GM12878 (cell line): Measurements from ENCODE around the gene KCNC4. TPM values are rescaled to one million over a fixed set of nuclear protein-coding genes. Genes with fewer than 3 reads are reported as not detected.

Experiments used
- ATAC-seq: fragments of 200-7000 bp; cut with Tn5 transposase; 3 replicates; pipeline ENCODE4 v1.9.1; 2020; ENCODE audit warnings: mild to moderate bottlenecking, moderate library complexity
- BruUV-seq: library from RNA; stranded (reverse); fragments of 400-500 nt; replicated peaks from 2 replicates; lab custom pipeline; 2021; lab: Mats Ljungman, UMichigan
- CTCF ChIA-PET: fragments of 300-600 bp; sonication (Branson Sonifier 250); formaldehyde crosslinking; extraction: SDS; loops from one replicate; lab custom pipeline; 2021; ENCODE audit warnings: inconsistent platforms; lab: Yijun Ruan, JAX
- POLR2A ChIA-PET: fragments of 350-600 bp; formaldehyde crosslinking; extraction: SDS; loops from one replicate; lab custom pipeline; 2021; ENCODE audit warnings: inconsistent platforms; lab: Charles Lee
- RAD21 ChIA-PET: fragments of 300-600 bp; sonication (Branson Sonifier 250); formaldehyde crosslinking; loops from one replicate; lab custom pipeline; 2023; ENCODE audit warnings: antibody characterized with exemption; ENCODE audit not compliant: unreplicated experiment; lab: Charles Lee
- SMC1A ChIA-PET: fragments of 300-600 bp; sonication (Branson Sonifier 250); formaldehyde crosslinking; loops from one replicate; lab custom pipeline; 2023; ENCODE audit not compliant: unreplicated experiment, uncharacterized antibody; lab: Charles Lee
- DNase-seq: peaks from one replicate; pipeline ENCODE4 v3.0.0-alpha.2; 2011; ENCODE audit warnings: low read depth, low spot score
- FAIRE-seq: peaks from 3 replicates; lab custom pipeline; 2011; peaks lifted over from hg19 to GRCh38; lab: Jason Lieb, UNC
- H2AFZ ChIP-seq: 2 replicates; pipeline ENCODE4 v1.6.0; 2011; ENCODE audit warnings: low read depth, low read length, control low read depth; ENCODE audit not compliant: control insufficient read depth
- H3K27ac ChIP-seq: 2 replicates; pipeline ENCODE4 v1.5.1; 2011; ENCODE audit warnings: control low read depth; ENCODE audit not compliant: control insufficient read depth, insufficient read depth
- H3K27me3 ChIP-seq, 2 experiments: replicated peaks in 1 of 2; 2 replicates each; pipeline versions ENCODE4 v1.6.0 to v1.6.1; 2011; ENCODE audit warnings: low read length in 1 of 2; ENCODE audit not compliant: control insufficient read depth in 2 of 2, insufficient read depth in 2 of 2
- H3K36me3 ChIP-seq, 2 experiments: 2 replicates each; pipeline ENCODE4 v1.5.1; 2011; ENCODE audit warnings: low read length in 1 of 2; ENCODE audit not compliant: control insufficient read depth in 2 of 2, insufficient read depth in 2 of 2
- H3K4me1 ChIP-seq: 2 replicates; pipeline ENCODE4 v1.6.1; 2011; ENCODE audit warnings: mild to moderate bottlenecking, low read length, moderate library complexity, mixed read lengths; ENCODE audit not compliant: control insufficient read depth, insufficient read depth
- H3K4me2 ChIP-seq: 2 replicates; pipeline ENCODE4 v1.6.0; 2011; ENCODE audit warnings: control low read depth; ENCODE audit not compliant: control insufficient read depth, insufficient read depth
- H3K4me3 ChIP-seq: fragments of 200-600 bp; sonication (generic); 2 replicates; pipeline ENCODE4 v1.5.1; 2016
- H3K79me2 ChIP-seq: 2 replicates; pipeline ENCODE4 v1.6.0; 2011; ENCODE audit warnings: low read length; ENCODE audit not compliant: control insufficient read depth, insufficient read depth
- H3K9ac ChIP-seq: 2 replicates; pipeline ENCODE4 v1.8.0; 2011; ENCODE audit warnings: low read length, control low read depth, mixed read lengths; ENCODE audit not compliant: control insufficient read depth, insufficient read depth
- H3K9me3 ChIP-seq: replicated peaks from 3 replicates; pipeline ENCODE4 v1.5.1; 2011; ENCODE audit warnings: mild to moderate bottlenecking, low read length; ENCODE audit not compliant: control insufficient read depth, insufficient read depth
- H4K20me1 ChIP-seq: 2 replicates; pipeline ENCODE4 v1.6.0; 2011; ENCODE audit not compliant: control insufficient read depth, insufficient read depth
- BACH1 ChIP-seq: fragments of 450-650 bp; IDR thresholded peaks from 2 replicates; pipeline ENCODE4 v1.6.1; 2017; ENCODE audit warnings: mild to moderate bottlenecking, borderline replicate concordance
- CBX5 ChIP-seq: sonication (generic); IDR thresholded peaks from 2 replicates; pipeline ENCODE4 v1.6.1; 2016; ENCODE audit warnings: low read depth, moderate library complexity, mild to moderate bottlenecking, inconsistent platforms
- EZH2 ChIP-seq: IDR thresholded peaks from 2 replicates; pipeline ENCODE4 v1.6.1; 2012; ENCODE audit warnings: low read depth, mild to moderate bottlenecking, control low read depth, inconsistent platforms, low read length, borderline replicate concordance; ENCODE audit not compliant: control insufficient read depth
- FOXK2 ChIP-seq: fragments of 450-650 bp; IDR thresholded peaks from 2 replicates; pipeline ENCODE4 v1.6.1; 2017; ENCODE audit warnings: mild to moderate bottlenecking, moderate library complexity
- POU2F2 ChIP-seq: IDR thresholded peaks from 3 replicates; pipeline ENCODE4 v1.6.1; 2011; ENCODE audit warnings: low read depth, mild to moderate bottlenecking, low read length, borderline replicate concordance
- RUNX3 ChIP-seq: IDR thresholded peaks from 2 replicates; pipeline ENCODE4 v1.6.1; 2012; ENCODE audit warnings: low read length, inconsistent platforms
- SKIL ChIP-seq: fragments of 450-650 bp; IDR thresholded peaks from 2 replicates; pipeline ENCODE4 v1.6.1; 2017; ENCODE audit warnings: mild to moderate bottlenecking, low read depth, inconsistent platforms; ENCODE audit not compliant: poor library complexity, severe bottlenecking
- SP1 ChIP-seq: IDR thresholded peaks from one replicate; pipeline ENCODE4 v1.6.1; 2011; ENCODE audit warnings: low read depth, low read length
- ZNF24 ChIP-seq: fragments of 450-650 bp; IDR thresholded peaks from 2 replicates; pipeline ENCODE4 v1.6.1; 2017; ENCODE audit warnings: antibody characterized with exemption, mild to moderate bottlenecking
- ZNF274 ChIP-seq: IDR thresholded peaks from one replicate; pipeline ENCODE4 v1.8.0; 2011; ENCODE audit not compliant: insufficient read length, insufficient read depth
- WGBS: methylation state at CpG from one replicate; pipeline ENCODE4 v1.1.6; 2016; ENCODE audit warnings: low lambda C conversion rate; ENCODE audit not compliant: insufficient replicate concordance, insufficient coverage; ENCODE audit errors: missing lambda C conversion rate; 5-methylcytosine and 5-hydroxymethylcytosine counted together
- in situ Hi-C: fragments of 300-500 bp; cut with MboI; formaldehyde crosslinking; loops from 9 replicates; pipeline ENCODE4 v1.14.3; 2018; ENCODE audit warnings: mixed read lengths
- intact Hi-C: fragments of 100-400 bp; cut with micrococcal nuclease; formaldehyde crosslinking; loops from one replicate; pipeline ENCODE4 v1.14.2; 2022; ENCODE audit not compliant: unreplicated experiment
- polyA plus RNA-seq, 11 experiments: library from polyadenylated mRNA; depleted of rRNA in 4 of 11; unstranded in 6 of 11; stranded (reverse) in 5 of 11; fragments of >200 nt; fragmentation: Nextera tagmentation in 4 of 11; fragmentation: Illumina TruSeq in 1 of 11; extraction: Ambion mirVana in 4 of 11; extraction: Trizol in 1 of 11; gene quantifications; 1 replicate in 1 of 11; 2 replicates in 10 of 11; pipeline versions ENCODE4 v1.2.1 to v1.2.3, GENCODE V29; 2011 to 2016; ENCODE audit warnings: inconsistent platforms in 2 of 11, missing spikeins in 2 of 11, low read depth in 1 of 11
- total RNA-seq, 4 experiments: library from RNA; depleted of rRNA in 3 of 4; stranded (reverse); fragments of >200 nt in 3 of 4; fragmentation: Illumina TruSeq in 1 of 4; extraction: Trizol in 1 of 4; gene quantifications; 2 replicates each; pipeline versions ENCODE4 v1.2.1 to v1.2.3, GENCODE V29; 2013 to 2021
- TF ChIP-seq, protein P1 (sequence below): fragments of 450-650 bp; IDR thresholded peaks from 2 replicates; pipeline ENCODE4 v1.6.1; 2017; ENCODE audit warnings: mild to moderate bottlenecking, moderate library complexity

The KCNC4 gene
- total and polyA plus RNA-seq, 10 of the 15 experiments (the other 5 are each of a cell fraction or from before 2014, with no cell fraction given): 0.06 to 1.7 (median 0.36) TPM

DNA sequence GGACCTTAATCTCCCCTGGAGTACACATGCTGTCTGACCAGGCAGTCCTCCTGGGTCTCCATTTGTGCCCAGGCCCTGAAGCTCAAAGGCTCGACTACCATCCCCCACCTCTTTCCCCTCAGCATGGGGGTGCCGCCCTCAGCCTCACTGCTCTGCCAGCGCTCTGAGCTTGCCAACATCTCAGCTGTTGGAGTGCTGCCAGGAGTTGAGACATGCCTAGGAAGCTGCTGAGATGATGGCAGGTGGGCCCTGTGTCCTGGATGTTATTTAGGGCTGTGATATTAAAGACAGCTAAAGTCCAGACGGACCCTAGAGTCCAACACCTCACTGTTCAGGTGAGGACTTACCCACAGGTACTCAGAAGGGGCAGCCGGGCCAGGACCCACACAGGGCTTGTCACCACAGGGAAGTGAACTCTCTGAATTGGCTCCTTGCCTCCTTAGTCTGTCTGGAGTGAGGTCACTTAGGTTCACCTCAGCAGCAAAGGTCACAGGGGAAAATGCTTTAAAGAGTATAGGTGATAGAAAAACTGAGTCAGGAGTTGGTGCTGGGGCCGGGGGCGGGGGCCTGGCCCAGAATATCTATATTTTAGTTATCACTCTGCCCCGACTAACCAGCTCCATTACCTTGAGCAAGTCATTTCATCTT lies 19.7 kb upstream of the KCNC4 start:
- in situ Hi-C loops: no loop called here
- Histone ChIP-seq H3K27ac (no peak overlapping the region), H4K20me1 (no peaks in the 10 kb centered on the region), H3K79me2 (no peaks in the 10 kb centered on the region), H3K27me3 (peaks cover 0 to 3% of the 10 kb centered on the region in 2 experiments; a peak in 1 of 4 replicates), H3K36me3 (no peaks in the 10 kb centered on the region), H2AFZ (no peak overlapping the region), H3K4me3 (no peak overlapping the region), H3K9me3 (no peaks in the 10 kb centered on the region), H3K4me1 (no peaks in the 10 kb centered on the region)
- no TSS peak for BruUV-seq
- ChIA-PET SMC1A (interaction anchor here (2.7 kb wide), 1 partner anchor 270 kb away, joined by 8 read pairs; no protein-coding TSS in a partner anchor), CTCF (interaction anchor here (1.0 to 4.5 kb wide), 2 partner anchors 270 to 306 kb away, joined by 4 to 18 read pairs; no protein-coding TSS in a partner anchor), POLR2A (no interaction called here)
- DNase-seq: no peak
- intact Hi-C loops: no loop called here
- no peak for TF ChIP-seq ZNF274
- TF ChIP-seq POU2F2: no peak
- no peak for TF ChIP-seq RUNX3
- TF ChIP-seq, all 136 proteins: peak for 0
- WGBS: 3% methylated on average over 8 of the region's 8 CpGs
- RAD21 ChIA-PET: no interaction called here
- no peak for ATAC-seq
- H3K4me2 ChIP-seq: no peak overlapping the region
- no peak overlapping the region for H3K9ac ChIP-seq
- FAIRE-seq: no peak

GRCh38 chr1:110192541-110192940 lies 17.6 kb upstream of the KCNC4 start:
- Histone ChIP-seq H3K4me3 (no peak overlapping the region), H3K36me3 (no peaks in the 10 kb centered on the region), H2AFZ (no peak overlapping the region), H4K20me1 (no peaks in the 10 kb centered on the region), H3K27me3 (peaks cover 0 to 3% of the 10 kb centered on the region in 2 experiments; a peak in 1 of 4 replicates), H3K9ac (no peak overlapping the region), H3K27ac (no peak overlapping the region), H3K79me2 (no peaks in the 10 kb centered on the region), H3K4me1 (no peaks in the 10 kb centered on the region), H3K9me3 (no peaks in the 10 kb centered on the region), H3K4me2 (no peak overlapping the region)
- ChIA-PET SMC1A (interaction anchor here (1.7 to 2.7 kb wide), 2 partner anchors 268 to 303 kb away, joined by 4 to 8 read pairs; no protein-coding TSS in a partner anchor), POLR2A (no interaction called here), CTCF (interaction anchor here (1.1 to 4.5 kb wide), 3 partner anchors 10 to 268 kb away, joined by 3 to 18 read pairs (median 5); no protein-coding TSS in a partner anchor), RAD21 (interaction anchor here (2.1 kb wide), 1 partner anchor 268 kb away, joined by 5 read pairs; no protein-coding TSS in a partner anchor)
- no peak for FAIRE-seq
- DNase-seq: no peak
- in situ Hi-C loops (no loop called here), intact Hi-C loops (no loop called here)
- no peak for ATAC-seq
- 35% methylated on average over 8 of the region's 8 CpGs for WGBS
- BruUV-seq: no TSS peak
- TF ChIP-seq, protein P1, sequence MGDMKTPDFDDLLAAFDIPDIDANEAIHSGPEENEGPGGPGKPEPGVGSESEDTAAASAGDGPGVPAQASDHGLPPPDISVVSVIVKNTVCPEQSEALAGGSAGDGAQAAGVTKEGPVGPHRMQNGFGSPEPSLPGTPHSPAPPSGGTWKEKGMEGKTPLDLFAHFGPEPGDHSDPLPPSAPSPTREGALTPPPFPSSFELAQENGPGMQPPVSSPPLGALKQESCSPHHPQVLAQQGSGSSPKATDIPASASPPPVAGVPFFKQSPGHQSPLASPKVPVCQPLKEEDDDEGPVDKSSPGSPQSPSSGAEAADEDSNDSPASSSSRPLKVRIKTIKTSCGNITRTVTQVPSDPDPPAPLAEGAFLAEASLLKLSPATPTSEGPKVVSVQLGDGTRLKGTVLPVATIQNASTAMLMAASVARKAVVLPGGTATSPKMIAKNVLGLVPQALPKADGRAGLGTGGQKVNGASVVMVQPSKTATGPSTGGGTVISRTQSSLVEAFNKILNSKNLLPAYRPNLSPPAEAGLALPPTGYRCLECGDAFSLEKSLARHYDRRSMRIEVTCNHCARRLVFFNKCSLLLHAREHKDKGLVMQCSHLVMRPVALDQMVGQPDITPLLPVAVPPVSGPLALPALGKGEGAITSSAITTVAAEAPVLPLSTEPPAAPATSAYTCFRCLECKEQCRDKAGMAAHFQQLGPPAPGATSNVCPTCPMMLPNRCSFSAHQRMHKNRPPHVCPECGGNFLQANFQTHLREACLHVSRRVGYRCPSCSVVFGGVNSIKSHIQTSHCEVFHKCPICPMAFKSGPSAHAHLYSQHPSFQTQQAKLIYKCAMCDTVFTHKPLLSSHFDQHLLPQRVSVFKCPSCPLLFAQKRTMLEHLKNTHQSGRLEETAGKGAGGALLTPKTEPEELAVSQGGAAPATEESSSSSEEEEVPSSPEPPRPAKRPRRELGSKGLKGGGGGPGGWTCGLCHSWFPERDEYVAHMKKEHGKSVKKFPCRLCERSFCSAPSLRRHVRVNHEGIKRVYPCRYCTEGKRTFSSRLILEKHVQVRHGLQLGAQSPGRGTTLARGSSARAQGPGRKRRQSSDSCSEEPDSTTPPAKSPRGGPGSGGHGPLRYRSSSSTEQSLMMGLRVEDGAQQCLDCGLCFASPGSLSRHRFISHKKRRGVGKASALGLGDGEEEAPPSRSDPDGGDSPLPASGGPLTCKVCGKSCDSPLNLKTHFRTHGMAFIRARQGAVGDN: no peak
- no peak for TF ChIP-seq SKIL
- TF ChIP-seq FOXK2: no peak
- no peak for TF ChIP-seq CBX5
- TF ChIP-seq SP1: no peak
- TF ChIP-seq EZH2: no peak
- TF ChIP-seq BACH1: no peak
- no peak for TF ChIP-seq ZNF24
